ENCODE data around the gene PTOV1.

DNA sequence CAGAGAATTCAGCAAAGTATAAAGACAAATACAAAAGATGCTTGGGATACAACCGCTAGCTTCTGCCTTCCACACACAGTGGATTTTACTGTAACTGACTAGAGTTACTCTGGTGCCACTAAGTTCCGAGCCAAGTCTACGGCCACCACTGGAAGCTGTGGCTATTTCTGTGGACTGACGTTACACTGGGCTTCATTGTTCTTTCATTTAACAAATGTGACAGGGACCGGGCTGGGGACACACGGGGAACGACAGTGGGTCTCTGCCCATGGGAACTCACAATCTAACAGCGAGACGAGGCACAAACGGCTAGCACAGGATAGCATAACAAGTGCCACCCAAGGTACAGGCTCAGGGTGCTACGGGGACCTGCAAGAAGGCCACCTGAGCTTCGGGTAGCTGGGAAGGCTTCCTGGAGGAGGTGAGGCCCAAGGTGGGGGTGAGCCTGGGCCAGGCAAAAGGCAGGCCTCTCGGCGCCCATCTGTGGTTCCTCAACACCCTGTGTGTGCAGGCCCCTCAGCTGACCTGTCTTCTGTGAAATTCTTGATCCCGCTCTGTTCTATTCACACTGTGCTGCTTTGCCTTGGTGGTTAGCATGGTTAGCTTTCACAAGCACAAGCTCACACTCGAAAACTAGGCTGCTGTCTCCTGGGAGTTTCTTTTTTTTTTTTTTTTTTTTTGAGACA lies 56.1 kb downstream of the PTOV1 start:
- no peak for TF ChIP-seq RAD21 (IDR thresholded peaks at IDR 0.05; ENCODE audit: low read length)
- TF ChIP-seq, protein P1, sequence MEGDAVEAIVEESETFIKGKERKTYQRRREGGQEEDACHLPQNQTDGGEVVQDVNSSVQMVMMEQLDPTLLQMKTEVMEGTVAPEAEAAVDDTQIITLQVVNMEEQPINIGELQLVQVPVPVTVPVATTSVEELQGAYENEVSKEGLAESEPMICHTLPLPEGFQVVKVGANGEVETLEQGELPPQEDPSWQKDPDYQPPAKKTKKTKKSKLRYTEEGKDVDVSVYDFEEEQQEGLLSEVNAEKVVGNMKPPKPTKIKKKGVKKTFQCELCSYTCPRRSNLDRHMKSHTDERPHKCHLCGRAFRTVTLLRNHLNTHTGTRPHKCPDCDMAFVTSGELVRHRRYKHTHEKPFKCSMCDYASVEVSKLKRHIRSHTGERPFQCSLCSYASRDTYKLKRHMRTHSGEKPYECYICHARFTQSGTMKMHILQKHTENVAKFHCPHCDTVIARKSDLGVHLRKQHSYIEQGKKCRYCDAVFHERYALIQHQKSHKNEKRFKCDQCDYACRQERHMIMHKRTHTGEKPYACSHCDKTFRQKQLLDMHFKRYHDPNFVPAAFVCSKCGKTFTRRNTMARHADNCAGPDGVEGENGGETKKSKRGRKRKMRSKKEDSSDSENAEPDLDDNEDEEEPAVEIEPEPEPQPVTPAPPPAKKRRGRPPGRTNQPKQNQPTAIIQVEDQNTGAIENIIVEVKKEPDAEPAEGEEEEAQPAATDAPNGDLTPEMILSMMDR (conservative IDR thresholded peaks at IDR 0.05; ENCODE audit: low read depth, low read length), result no peak
- TF ChIP-seq RCOR1 (IDR thresholded peaks at IDR 0.05; ENCODE audit: insufficient replicate concordance, low read length), result no peak
- TF ChIP-seq MAZ (IDR thresholded peaks at IDR 0.05; ENCODE audit: borderline replicate concordance, low read depth, low read length), result no peak
- TF ChIP-seq RFX5 (IDR thresholded peaks at IDR 0.05; ENCODE audit: low read depth, low read length), result no peak
- TF ChIP-seq CHD1 (IDR thresholded peaks at IDR 0.05; ENCODE audit: low read depth, low read length), result no peak
- TF ChIP-seq POLR2A (IDR thresholded peaks at IDR 0.05; ENCODE audit: low read depth, low read length), result no peak
- TF ChIP-seq, protein P2, sequence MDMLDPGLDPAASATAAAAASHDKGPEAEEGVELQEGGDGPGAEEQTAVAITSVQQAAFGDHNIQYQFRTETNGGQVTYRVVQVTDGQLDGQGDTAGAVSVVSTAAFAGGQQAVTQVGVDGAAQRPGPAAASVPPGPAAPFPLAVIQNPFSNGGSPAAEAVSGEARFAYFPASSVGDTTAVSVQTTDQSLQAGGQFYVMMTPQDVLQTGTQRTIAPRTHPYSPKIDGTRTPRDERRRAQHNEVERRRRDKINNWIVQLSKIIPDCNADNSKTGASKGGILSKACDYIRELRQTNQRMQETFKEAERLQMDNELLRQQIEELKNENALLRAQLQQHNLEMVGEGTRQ (IDR thresholded peaks at IDR 0.05; ENCODE audit: low read depth, low read length), result no peak
- no peak for TF ChIP-seq MXI1 (IDR thresholded peaks at IDR 0.05; ENCODE audit: borderline replicate concordance, low read depth, low read length)
- TF ChIP-seq FOS (IDR thresholded peaks at IDR 0.05; ENCODE audit: low read depth, low read length), result no peak
- TF ChIP-seq, protein P3, sequence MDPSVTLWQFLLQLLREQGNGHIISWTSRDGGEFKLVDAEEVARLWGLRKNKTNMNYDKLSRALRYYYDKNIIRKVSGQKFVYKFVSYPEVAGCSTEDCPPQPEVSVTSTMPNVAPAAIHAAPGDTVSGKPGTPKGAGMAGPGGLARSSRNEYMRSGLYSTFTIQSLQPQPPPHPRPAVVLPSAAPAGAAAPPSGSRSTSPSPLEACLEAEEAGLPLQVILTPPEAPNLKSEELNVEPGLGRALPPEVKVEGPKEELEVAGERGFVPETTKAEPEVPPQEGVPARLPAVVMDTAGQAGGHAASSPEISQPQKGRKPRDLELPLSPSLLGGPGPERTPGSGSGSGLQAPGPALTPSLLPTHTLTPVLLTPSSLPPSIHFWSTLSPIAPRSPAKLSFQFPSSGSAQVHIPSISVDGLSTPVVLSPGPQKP (IDR thresholded peaks at IDR 0.05; ENCODE audit: borderline replicate concordance, low read depth, low read length), result no peak
- TF ChIP-seq BHLHE40 (IDR thresholded peaks at IDR 0.05; ENCODE audit: low read depth, low read length), result no peak
